MM.1S (cell line): Measurements from ENCODE around the gene ANO2.

ENCODE experiments used
- DNase-seq: peaks from one replicate; pipeline ENCODE4 v3.0.0-alpha.2; 2015
- H2AFZ ChIP-seq: fragments of 300-600 bp; sonication (generic); 2 replicates; pipeline ENCODE4 v1.6.0; 2016; ENCODE audit warnings: antibody characterized with exemption, low read length
- H3F3A ChIP-seq: fragments of 300-600 bp; sonication (generic); 2 replicates; pipeline ENCODE4 v1.6.1; 2016; ENCODE audit warnings: mild to moderate bottlenecking, antibody characterized with exemption, low read length, moderate library complexity, mixed read lengths; ENCODE audit not compliant: insufficient read depth
- H3K27ac ChIP-seq: fragments of 300-600 bp; sonication (generic); 2 replicates; pipeline ENCODE4 v1.5.1; 2016; ENCODE audit warnings: mild to moderate bottlenecking, low read length
- H3K27me3 ChIP-seq: fragments of 300-600 bp; sonication (generic); replicated peaks from 2 replicates; pipeline ENCODE4 v1.6.0; 2016; ENCODE audit warnings: low read length; ENCODE audit not compliant: insufficient read depth
- H3K36me3 ChIP-seq: fragments of 300-600 bp; sonication (generic); replicated peaks from 2 replicates; pipeline ENCODE4 v1.6.1; 2016; ENCODE audit warnings: mild to moderate bottlenecking, low read length, mixed read lengths; ENCODE audit not compliant: insufficient read depth
- H3K4me1 ChIP-seq: fragments of 300-600 bp; sonication (generic); 2 replicates; pipeline ENCODE4 v1.6.1; 2016; ENCODE audit warnings: low read length, mixed read lengths
- H3K4me2 ChIP-seq: fragments of 300-600 bp; sonication (generic); 2 replicates; pipeline ENCODE4 v1.6.0; 2016; ENCODE audit warnings: low read depth, low read length
- H3K4me3 ChIP-seq: fragments of 300-600 bp; sonication (generic); 2 replicates; pipeline ENCODE4 v1.5.1; 2016; ENCODE audit warnings: low read length, mixed read lengths
- H3K79me2 ChIP-seq: fragments of 300-600 bp; sonication (generic); 2 replicates; pipeline ENCODE4 v1.6.1; 2016; ENCODE audit warnings: mixed run types, low read length, mixed read lengths
- H3K9ac ChIP-seq: fragments of 300-600 bp; sonication (generic); 2 replicates; pipeline ENCODE4 v1.6.1; 2016; ENCODE audit warnings: low read length, mixed read lengths
- H3K9me2 ChIP-seq: fragments of 300-600 bp; sonication (generic); replicated peaks from 2 replicates; pipeline ENCODE4 v1.6.1; 2016; ENCODE audit warnings: mild to moderate bottlenecking, low read length, mixed read lengths; ENCODE audit not compliant: insufficient read depth
- H3K9me3 ChIP-seq: fragments of 300-600 bp; sonication (generic); replicated peaks from 2 replicates; pipeline ENCODE4 v1.6.1; 2016; ENCODE audit warnings: mild to moderate bottlenecking, low read length, mixed read lengths; ENCODE audit not compliant: insufficient read depth
- H4K20me1 ChIP-seq: fragments of 300-600 bp; sonication (generic); 2 replicates; pipeline ENCODE4 v1.6.1; 2016; ENCODE audit warnings: mild to moderate bottlenecking, low read length, moderate library complexity, mixed read lengths; ENCODE audit not compliant: insufficient read depth
- CTCF ChIP-seq: fragments of 300-600 bp; sonication (generic); IDR thresholded peaks from 2 replicates; pipeline ENCODE4 v1.5.1; 2016; ENCODE audit warnings: antibody characterized with exemption, low read length, mixed read lengths
- EZH2 ChIP-seq: fragments of 300-600 bp; sonication (generic); optimal IDR thresholded peaks from 2 replicates; pipeline ENCODE3; 2017; ENCODE audit warnings: low read depth, mild to moderate bottlenecking, antibody characterized with exemption, low read length, mixed read lengths
- EZH2phosphoT487 ChIP-seq: fragments of 300-600 bp; sonication (generic); IDR thresholded peaks from 2 replicates; pipeline ENCODE4 v1.6.1; 2018; ENCODE audit warnings: antibody characterized with exemption, low read length

The ANO2 gene

GRCh38 chr12:5626151-5626550 is 318.9 kb downstream of the ANO2 start:
- TF ChIP-seq EZH2 (no peak), EZH2phosphoT487 (no peak), CTCF (no peak)
- DNase-seq, result no peak
- no peak overlapping the region for H3K4me2 ChIP-seq

GRCh38 chr12:5624486-5625272 is 320.4 kb downstream of the ANO2 start:
- H3K4me1 ChIP-seq, result no peaks in the 10 kb centered on the region
- H3K9me2 ChIP-seq, result no peaks in the 10 kb centered on the region
- H4K20me1 ChIP-seq, result no peaks in the 10 kb centered on the region
- no peaks in the 10 kb centered on the region for H3K27me3 ChIP-seq
- no peaks in the 10 kb centered on the region for H3F3A ChIP-seq
- H2AFZ ChIP-seq, result no peak overlapping the region
- H3K4me3 ChIP-seq, result no peak overlapping the region
- H3K27ac ChIP-seq, result no peak overlapping the region
- H3K36me3 ChIP-seq, result no peaks in the 10 kb centered on the region
- no peak for DNase-seq
- no peak overlapping the region for H3K4me2 ChIP-seq
- TF ChIP-seq CTCF (no peak), EZH2 (no peak), EZH2phosphoT487 (no peak)
- H3K9ac ChIP-seq, result no peak overlapping the region
- H3K9me3 ChIP-seq, result no peaks in the 10 kb centered on the region
- H3K79me2 ChIP-seq, result no peaks in the 10 kb centered on the region

More at GRCh38 chr12:5626151-5626550, 318.9 kb downstream of the ANO2 start:
- Histone ChIP-seq H3K4me3 (no peak overlapping the region), H2AFZ (no peak overlapping the region), H3K79me2 (no peaks in the 10 kb centered on the region), H3K9ac (no peak overlapping the region), H3K9me2 (no peaks in the 10 kb centered on the region), H4K20me1 (no peaks in the 10 kb centered on the region), H3K36me3 (no peaks in the 10 kb centered on the region), H3K27ac (no peak overlapping the region), H3K9me3 (no peaks in the 10 kb centered on the region), H3K4me1 (no peaks in the 10 kb centered on the region), H3K27me3 (no peaks in the 10 kb centered on the region), H3F3A (no peaks in the 10 kb centered on the region)

DNA sequence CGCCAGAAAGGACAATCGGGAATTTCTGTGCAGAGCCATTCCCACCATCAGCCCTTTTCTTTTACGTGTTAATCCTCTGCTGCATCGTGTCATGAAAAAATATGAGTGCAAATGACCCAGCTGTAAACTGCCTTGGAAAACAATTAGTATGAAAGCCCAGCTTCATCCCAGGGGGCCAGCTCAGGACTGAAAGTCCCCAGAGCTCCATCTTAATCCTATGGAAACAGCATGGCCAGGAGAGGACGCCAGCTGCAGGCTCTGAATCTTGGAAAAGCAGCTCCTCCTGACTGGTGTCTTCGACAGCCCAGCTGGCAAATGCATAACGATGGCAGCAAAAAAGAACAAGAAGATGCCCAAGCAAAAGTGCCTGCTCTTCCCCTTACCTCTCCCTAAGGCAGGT is 321.6 kb downstream of the ANO2 start:
- no peak overlapping the region for H3K9ac ChIP-seq
- no peaks in the 10 kb centered on the region for H3K36me3 ChIP-seq
- H3K4me2 ChIP-seq, result no peak overlapping the region
- no peak for DNase-seq
- no peaks in the 10 kb centered on the region for H3K27me3 ChIP-seq
- no peak for TF ChIP-seq EZH2phosphoT487
- TF ChIP-seq EZH2, result no peak
- no peak for TF ChIP-seq CTCF
- no peaks in the 10 kb centered on the region for H4K20me1 ChIP-seq
- no peaks in the 10 kb centered on the region for H3F3A ChIP-seq
- no peak overlapping the region for H3K4me3 ChIP-seq
- no peaks in the 10 kb centered on the region for H3K9me2 ChIP-seq
- H3K4me1 ChIP-seq, result no peaks in the 10 kb centered on the region
- H2AFZ ChIP-seq, result no peak overlapping the region
- H3K79me2 ChIP-seq, result no peaks in the 10 kb centered on the region
- H3K27ac ChIP-seq, result no peak overlapping the region
- H3K9me3 ChIP-seq, result no peaks in the 10 kb centered on the region
